ENCODE results near the gene NTSR1.

DNA sequence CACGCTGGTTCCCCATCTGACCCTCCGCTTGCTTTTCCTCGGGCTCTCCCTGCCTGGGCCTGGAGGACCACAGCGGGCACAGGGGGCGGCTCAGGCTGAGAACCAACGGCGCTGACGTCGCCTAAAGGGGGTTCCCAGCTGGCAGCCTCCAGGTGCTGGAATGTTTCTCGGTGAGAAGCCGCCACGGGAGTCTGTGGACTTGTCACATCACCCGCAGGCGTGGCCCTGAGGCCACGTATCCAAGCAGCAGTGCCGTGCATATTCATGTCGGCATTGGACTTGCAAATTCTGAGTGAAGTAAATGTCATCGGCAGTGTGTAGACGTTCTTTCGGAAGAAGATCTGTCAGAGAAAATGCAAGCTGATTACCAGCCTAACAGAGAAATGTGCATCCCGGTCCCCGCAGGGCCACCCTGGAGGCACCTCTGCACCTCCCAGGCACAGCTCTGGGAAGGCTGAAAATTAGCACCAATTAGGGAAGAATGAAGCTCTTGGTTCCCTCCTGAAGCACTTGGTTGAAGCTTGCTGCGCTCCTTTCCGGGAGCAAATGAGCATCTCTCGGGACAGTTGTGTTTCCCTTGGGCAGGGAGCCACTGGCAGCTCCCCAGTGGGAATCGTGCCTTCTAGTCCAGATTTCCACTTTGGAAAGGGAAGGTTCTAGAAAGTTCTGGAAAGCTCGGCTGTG lies 24.3 kb downstream of the NTSR1 start:
- TF ChIP-seq CTCF (IDR thresholded peaks at IDR 0.05) (no peak), POLR2A (IDR thresholded peaks at IDR 0.05) (no peak), POLR2AphosphoS5 (IDR thresholded peaks at IDR 0.05) (peak in 1 of 4 donors; percentile 38), EP300 (IDR thresholded peaks at IDR 0.05) (no peak)

Data from sigmoid colon (tissue), 4 donors.